Chondrocyte (in vitro differentiated cells): ENCODE results near the gene ZNF692. TPM values are rescaled to one million over a fixed set of nuclear protein-coding genes. Genes with fewer than 3 reads are reported as not detected.

Source experiments
- DNase-seq: peaks from one replicate; pipeline ENCODE4 v3.0.0; 2021; ENCODE audit warnings: mixed read lengths, low spot score
- H3K27ac Mint-ChIP-seq: one replicate; pipeline ENCODE4 v1.8.0; 2021; ENCODE audit warnings: mild to moderate bottlenecking, moderate library complexity, mixed read lengths; ENCODE audit not compliant: unreplicated experiment
- H3K27me3 Mint-ChIP-seq: 2 replicates; pipeline ENCODE4 v1.8.0; 2021; ENCODE audit warnings: low read depth, mixed read lengths
- H3K36me3 Mint-ChIP-seq: 2 replicates; pipeline ENCODE4 v1.8.0; 2021; ENCODE audit warnings: low read depth, mixed read lengths
- H3K4me1 Mint-ChIP-seq: 2 replicates; pipeline ENCODE4 v1.8.0; 2021; ENCODE audit warnings: low read depth, mild to moderate bottlenecking, mixed read lengths
- H3K4me3 Mint-ChIP-seq: one replicate; pipeline ENCODE4 v1.8.0; 2021; ENCODE audit warnings: mild to moderate bottlenecking, moderate library complexity, mixed read lengths; ENCODE audit not compliant: unreplicated experiment
- H3K9me3 Mint-ChIP-seq: 2 replicates; pipeline ENCODE4 v1.8.0; 2021; ENCODE audit warnings: low read depth, mixed read lengths
- total RNA-seq: library from RNA; stranded (reverse); gene quantifications from 3 replicates; pipeline ENCODE4 v1.2.1, GENCODE V29; 2021
- TF ChIP-seq, protein P1 (sequence below): fragments of 200-600 bp; sonication (generic); IDR thresholded peaks from 2 replicates; pipeline ENCODE4 v1.5.0; 2021; ENCODE audit warnings: antibody characterized with exemption, mild to moderate bottlenecking, moderate library complexity

The ZNF692 gene
- total RNA-seq, 1 donor from 2014 or later, result 21.6 TPM

DNA sequence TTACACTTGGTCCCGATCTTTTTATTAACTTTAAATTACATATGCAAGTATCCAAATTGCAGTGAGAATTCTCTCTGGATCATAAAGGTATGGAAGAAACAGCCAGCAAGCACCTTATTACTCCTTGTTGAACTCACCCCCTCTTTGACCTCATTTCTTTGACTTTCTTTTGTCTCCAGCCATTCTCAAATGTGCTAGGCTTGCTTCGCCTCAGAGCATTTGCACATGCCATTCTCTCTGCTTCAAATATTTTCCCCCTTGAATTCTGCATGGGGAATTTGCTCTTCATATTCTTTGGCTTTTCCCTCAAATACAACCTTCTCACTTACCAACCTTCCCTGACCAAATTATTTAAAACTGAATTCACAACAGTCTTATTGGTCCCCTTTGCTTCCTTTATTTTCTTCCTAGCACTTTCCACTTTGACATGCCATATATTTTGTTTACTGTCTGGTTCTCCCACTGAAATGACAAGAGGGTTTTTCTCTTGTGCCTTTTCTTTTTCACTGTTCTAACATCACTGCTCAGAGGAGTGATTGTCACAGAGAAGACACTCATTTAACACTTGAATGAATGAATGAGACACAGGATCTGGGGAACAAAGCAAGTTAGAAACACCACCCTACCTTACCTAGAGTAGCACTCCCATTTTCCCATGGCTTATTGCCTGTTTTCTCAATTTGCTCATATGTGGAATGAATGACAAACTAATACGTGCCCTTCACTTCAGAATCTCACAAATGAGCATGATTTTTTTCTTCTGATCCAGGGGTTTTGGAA, 45.7 kb upstream of the ZNF692 start:
- peaks cover 2% of the 10 kb centered on the region for H3K9me3 Mint-ChIP-seq
- no peak overlapping the region for H3K4me3 Mint-ChIP-seq
- H3K27me3 Mint-ChIP-seq, result peaks cover 25% of the 10 kb centered on the region
- H3K4me1 Mint-ChIP-seq, result peaks cover 25% of the 10 kb centered on the region
- TF ChIP-seq, protein P1, sequence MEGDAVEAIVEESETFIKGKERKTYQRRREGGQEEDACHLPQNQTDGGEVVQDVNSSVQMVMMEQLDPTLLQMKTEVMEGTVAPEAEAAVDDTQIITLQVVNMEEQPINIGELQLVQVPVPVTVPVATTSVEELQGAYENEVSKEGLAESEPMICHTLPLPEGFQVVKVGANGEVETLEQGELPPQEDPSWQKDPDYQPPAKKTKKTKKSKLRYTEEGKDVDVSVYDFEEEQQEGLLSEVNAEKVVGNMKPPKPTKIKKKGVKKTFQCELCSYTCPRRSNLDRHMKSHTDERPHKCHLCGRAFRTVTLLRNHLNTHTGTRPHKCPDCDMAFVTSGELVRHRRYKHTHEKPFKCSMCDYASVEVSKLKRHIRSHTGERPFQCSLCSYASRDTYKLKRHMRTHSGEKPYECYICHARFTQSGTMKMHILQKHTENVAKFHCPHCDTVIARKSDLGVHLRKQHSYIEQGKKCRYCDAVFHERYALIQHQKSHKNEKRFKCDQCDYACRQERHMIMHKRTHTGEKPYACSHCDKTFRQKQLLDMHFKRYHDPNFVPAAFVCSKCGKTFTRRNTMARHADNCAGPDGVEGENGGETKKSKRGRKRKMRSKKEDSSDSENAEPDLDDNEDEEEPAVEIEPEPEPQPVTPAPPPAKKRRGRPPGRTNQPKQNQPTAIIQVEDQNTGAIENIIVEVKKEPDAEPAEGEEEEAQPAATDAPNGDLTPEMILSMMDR, result no peak
- peaks cover 2% of the 10 kb centered on the region for H3K36me3 Mint-ChIP-seq
- DNase-seq, result no peak
- no peak overlapping the region for H3K27ac Mint-ChIP-seq

DNA sequence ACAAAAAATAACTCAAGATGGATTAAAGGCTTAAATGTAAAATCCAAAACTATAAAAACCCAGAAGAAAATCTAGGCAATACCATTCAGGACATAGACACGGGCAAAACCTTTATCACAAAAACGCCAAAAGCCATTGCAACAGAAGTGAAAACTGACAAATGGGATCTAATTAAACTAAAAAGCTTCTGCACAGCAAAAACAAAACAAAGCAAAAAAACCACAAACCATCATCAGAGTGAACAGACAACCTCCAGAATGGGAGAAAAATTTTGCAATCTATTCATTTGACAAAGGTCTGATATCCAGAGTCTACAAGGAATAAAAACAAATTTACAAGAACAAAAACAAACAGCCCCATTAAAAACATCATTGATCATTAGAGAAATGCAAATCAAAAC, 42.7 kb upstream of the ZNF692 start:
- Mint-ChIP-seq H3K9me3 (peaks cover 8% of the 10 kb centered on the region), H3K4me1 (peaks cover 8% of the 10 kb centered on the region), H3K4me3 (no peak overlapping the region), H3K27ac (no peak overlapping the region), H3K27me3 (peaks cover 45% of the 10 kb centered on the region), H3K36me3 (peaks cover 6% of the 10 kb centered on the region)
- TF ChIP-seq, protein P1, result no peak
- DNase-seq, result no peak

DNA sequence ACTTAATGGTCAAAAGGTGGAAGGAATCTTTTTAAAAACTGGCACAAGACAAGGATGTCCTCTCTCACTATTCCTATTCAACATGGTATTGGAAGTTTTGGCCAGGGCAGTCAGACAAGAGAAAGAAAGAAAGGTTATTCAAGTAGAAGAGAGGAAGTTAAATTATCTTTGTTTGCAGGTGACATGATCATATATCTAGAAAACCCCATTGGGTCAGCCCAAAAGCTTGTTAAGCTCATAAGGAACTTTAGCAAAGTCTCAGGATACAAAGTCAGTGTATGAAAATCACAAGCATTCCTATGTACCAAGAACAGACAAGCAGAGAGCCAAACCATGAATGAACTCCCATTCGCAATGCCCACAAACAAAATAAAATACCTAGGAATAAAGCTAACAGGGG, 41.8 kb upstream of the ZNF692 start:
- TF ChIP-seq, protein P1, result no peak
- no peak for DNase-seq
- H3K27ac Mint-ChIP-seq, result no peak overlapping the region
- peaks cover 6% of the 10 kb centered on the region for H3K36me3 Mint-ChIP-seq
- peaks cover 48% of the 10 kb centered on the region for H3K27me3 Mint-ChIP-seq
- H3K4me3 Mint-ChIP-seq, result no peak overlapping the region
- H3K9me3 Mint-ChIP-seq, result peaks cover 8% of the 10 kb centered on the region
- H3K4me1 Mint-ChIP-seq, result peaks cover 3% of the 10 kb centered on the region

DNA sequence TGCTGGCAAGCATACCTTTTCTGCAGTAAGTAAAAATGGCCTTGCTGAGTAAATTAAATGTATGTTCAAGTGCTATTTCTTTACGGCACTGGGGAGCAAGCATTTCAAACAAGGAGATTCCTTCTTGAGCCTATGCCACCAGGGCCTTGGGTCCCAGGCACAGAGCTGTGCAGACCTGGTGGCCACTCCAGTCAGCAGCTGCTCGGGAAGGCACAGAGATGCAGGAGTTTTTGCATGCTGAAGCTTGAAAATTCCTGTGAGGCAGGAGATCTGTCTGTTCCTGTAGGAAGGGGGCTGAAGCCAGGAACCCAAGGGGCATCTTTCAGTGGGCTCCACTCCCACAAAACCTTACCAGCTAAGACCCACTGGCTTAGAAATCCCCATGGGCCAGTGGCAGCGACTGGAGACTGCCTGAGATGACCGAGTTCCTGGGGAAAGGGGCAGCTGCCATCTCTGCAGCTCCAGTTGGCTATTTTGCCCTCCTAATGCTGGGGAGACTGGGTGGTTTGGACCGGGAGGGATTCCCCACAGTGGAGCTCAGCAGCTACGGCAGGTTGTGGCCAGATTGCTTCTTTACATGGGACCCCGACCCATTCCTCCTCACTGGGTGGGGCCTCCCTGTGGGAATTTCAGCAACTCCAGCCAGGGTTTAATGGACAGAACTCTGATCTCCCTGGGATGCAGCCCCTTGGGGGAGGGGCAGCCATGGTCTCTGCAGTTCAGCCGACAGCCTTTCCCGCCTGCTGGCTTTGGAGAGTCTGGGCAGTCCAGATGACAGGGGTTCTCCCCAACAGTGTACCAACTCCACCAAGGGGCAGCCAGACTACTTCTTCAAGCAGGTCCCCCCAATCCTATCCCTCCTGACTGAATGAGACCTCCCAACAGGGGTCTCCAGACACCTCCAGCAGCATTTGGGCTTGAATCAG, 38.8 kb upstream of the ZNF692 start:
- Mint-ChIP-seq H3K36me3 (peaks cover 6% of the 10 kb centered on the region), H3K4me1 (no peaks in the 10 kb centered on the region), H3K4me3 (no peak overlapping the region), H3K27ac (no peak overlapping the region), H3K27me3 (peaks cover 66% of the 10 kb centered on the region), H3K9me3 (peaks cover 8% of the 10 kb centered on the region)
- DNase-seq, result no peak
- TF ChIP-seq, protein P1, result no peak

DNA sequence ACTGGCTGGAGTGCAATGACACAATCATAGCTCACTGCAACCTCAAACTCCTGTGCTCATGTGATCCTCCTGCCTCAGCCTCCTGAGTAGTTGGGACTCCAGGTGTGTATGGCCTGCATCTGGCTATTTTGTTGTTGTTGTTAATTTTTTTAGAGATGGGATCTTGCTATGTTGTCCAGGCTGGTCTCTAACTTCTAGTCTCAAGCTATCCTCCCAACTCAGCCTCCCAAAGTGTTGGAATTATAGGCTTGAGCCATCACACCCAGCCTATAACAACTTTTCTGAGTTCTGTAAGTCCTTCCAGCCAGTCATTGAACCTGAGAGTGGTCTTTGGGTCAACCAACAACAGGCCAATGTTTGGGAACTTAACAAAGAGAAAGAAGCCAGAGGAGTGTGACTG, 36.0 kb upstream of the ZNF692 start:
- no peak overlapping the region for H3K27ac Mint-ChIP-seq
- H3K9me3 Mint-ChIP-seq, result peaks cover 8% of the 10 kb centered on the region
- peaks cover 6% of the 10 kb centered on the region for H3K36me3 Mint-ChIP-seq
- H3K27me3 Mint-ChIP-seq, result peaks cover 51% of the 10 kb centered on the region
- no peak for DNase-seq
- H3K4me3 Mint-ChIP-seq, result no peak overlapping the region
- H3K4me1 Mint-ChIP-seq, result no peaks in the 10 kb centered on the region
- TF ChIP-seq, protein P1, result no peak
